Peyer's patch (tissue), 4 donors: ENCODE measurements around the gene CDC34.

Experiments
- POLR2A ChIP-seq, 2 donors: fragments of 450-650 bp; IDR thresholded peaks; one replicate each; pipeline ENCODE4 v1.5.1; 2017; ENCODE audit warnings: antibody characterized with exemption in 2 of 2, mild to moderate bottlenecking in 2 of 2, moderate library complexity in 2 of 2
- TF ChIP-seq, protein P1 (sequence below), 6 experiments: fragments of 450-650 bp in 4 of 6; fragments of 200-600 bp in 2 of 6; sonication (generic) in 1 of 6; IDR thresholded peaks; one replicate each; pipeline ENCODE4 v1.5.1; 2017 to 2019; ENCODE audit warnings: antibody characterized with exemption in 6 of 6, mild to moderate bottlenecking in 3 of 6, moderate library complexity in 1 of 6

DNA sequence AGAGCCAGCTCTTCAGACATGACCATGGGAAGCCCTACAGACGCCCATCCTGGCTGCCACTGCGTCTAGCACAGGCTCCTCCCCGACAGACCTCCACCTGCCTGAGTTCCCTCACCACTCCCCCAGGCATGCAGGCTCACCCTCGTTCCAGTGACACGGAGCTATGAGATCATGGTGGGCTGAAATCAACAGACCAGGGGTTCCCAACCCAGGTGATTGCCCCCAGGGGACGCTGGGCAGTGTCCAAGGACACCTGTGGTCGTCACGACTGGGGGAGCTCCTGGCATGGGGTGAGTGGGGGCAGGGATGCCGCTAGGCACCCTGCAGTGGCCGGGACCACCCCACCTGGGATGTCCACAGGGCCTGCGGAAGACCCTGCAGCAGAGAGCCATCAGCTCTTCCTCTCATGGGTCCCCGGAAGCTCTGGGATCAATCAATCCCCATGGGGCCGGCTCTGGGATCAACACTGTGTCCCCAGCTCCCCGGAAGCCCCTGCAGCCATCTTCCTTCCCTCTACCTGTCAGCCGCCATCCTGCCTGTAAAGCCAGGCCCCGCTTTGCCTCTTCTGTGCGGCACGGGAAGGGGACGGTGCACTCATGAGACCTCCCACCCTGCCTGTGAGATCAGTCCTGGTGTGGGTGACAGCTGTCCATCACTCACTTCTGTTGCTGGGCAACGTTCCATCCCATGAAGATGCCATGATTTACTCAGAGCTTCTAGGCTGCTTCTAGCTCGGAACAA lies 48.1 kb upstream of the CDC34 start:
- TF ChIP-seq, protein P1, sequence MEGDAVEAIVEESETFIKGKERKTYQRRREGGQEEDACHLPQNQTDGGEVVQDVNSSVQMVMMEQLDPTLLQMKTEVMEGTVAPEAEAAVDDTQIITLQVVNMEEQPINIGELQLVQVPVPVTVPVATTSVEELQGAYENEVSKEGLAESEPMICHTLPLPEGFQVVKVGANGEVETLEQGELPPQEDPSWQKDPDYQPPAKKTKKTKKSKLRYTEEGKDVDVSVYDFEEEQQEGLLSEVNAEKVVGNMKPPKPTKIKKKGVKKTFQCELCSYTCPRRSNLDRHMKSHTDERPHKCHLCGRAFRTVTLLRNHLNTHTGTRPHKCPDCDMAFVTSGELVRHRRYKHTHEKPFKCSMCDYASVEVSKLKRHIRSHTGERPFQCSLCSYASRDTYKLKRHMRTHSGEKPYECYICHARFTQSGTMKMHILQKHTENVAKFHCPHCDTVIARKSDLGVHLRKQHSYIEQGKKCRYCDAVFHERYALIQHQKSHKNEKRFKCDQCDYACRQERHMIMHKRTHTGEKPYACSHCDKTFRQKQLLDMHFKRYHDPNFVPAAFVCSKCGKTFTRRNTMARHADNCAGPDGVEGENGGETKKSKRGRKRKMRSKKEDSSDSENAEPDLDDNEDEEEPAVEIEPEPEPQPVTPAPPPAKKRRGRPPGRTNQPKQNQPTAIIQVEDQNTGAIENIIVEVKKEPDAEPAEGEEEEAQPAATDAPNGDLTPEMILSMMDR (IDR thresholded peaks at IDR 0.05) = no peak
- TF ChIP-seq POLR2A (IDR thresholded peaks at IDR 0.05) = no peak
